Chondrocyte (in vitro differentiated cells): ENCODE results near the gene MCM3AP. TPM values are rescaled to one million over a fixed set of nuclear protein-coding genes. Genes with fewer than 3 reads are reported as not detected.

ENCODE experiments used
- DNase-seq: peaks from one replicate; pipeline ENCODE4 v3.0.0; 2021; ENCODE audit warnings: mixed read lengths, low spot score
- H3K27ac Mint-ChIP-seq: one replicate; pipeline ENCODE4 v1.8.0; 2021; ENCODE audit warnings: mild to moderate bottlenecking, moderate library complexity, mixed read lengths; ENCODE audit not compliant: unreplicated experiment
- H3K27me3 Mint-ChIP-seq: 2 replicates; pipeline ENCODE4 v1.8.0; 2021; ENCODE audit warnings: low read depth, mixed read lengths
- H3K36me3 Mint-ChIP-seq: 2 replicates; pipeline ENCODE4 v1.8.0; 2021; ENCODE audit warnings: low read depth, mixed read lengths
- H3K4me1 Mint-ChIP-seq: 2 replicates; pipeline ENCODE4 v1.8.0; 2021; ENCODE audit warnings: low read depth, mild to moderate bottlenecking, mixed read lengths
- H3K4me3 Mint-ChIP-seq: one replicate; pipeline ENCODE4 v1.8.0; 2021; ENCODE audit warnings: mild to moderate bottlenecking, moderate library complexity, mixed read lengths; ENCODE audit not compliant: unreplicated experiment
- H3K9me3 Mint-ChIP-seq: 2 replicates; pipeline ENCODE4 v1.8.0; 2021; ENCODE audit warnings: low read depth, mixed read lengths
- CTCF ChIP-seq: fragments of 200-600 bp; sonication (generic); IDR thresholded peaks from 2 replicates; pipeline ENCODE4 v1.5.0; 2021; ENCODE audit warnings: antibody characterized with exemption, mild to moderate bottlenecking, moderate library complexity
- total RNA-seq: library from RNA; stranded (reverse); gene quantifications from 3 replicates; pipeline ENCODE4 v1.2.1, GENCODE V29; 2021

Gene MCM3AP
- total RNA-seq, 1 donor from 2014 or later, result 86.4 TPM

GRCh38 chr21:46291561-46291960, 6.2 kb upstream of the MCM3AP start:
- no peak overlapping the region for H3K27ac Mint-ChIP-seq
- no peaks in the 10 kb centered on the region for H3K27me3 Mint-ChIP-seq
- H3K36me3 Mint-ChIP-seq, result peaks cover 4% of the 10 kb centered on the region

GRCh38 chr21:46289655-46290179, 4.3 kb upstream of the MCM3AP start:
- H3K4me1 Mint-ChIP-seq, result peaks cover 22% of the 10 kb centered on the region
- H3K9me3 Mint-ChIP-seq, result no peaks in the 10 kb centered on the region
- H3K4me3 Mint-ChIP-seq, result no peak overlapping the region
- H3K36me3 Mint-ChIP-seq, result peaks cover 4% of the 10 kb centered on the region
- no peak for TF ChIP-seq CTCF
- H3K27me3 Mint-ChIP-seq, result no peaks in the 10 kb centered on the region
- DNase-seq, result no peak
- no peak overlapping the region for H3K27ac Mint-ChIP-seq

More at GRCh38 chr21:46291561-46291960, 6.2 kb upstream of the MCM3AP start:
- H3K4me1 Mint-ChIP-seq, result peaks cover 27% of the 10 kb centered on the region
- no peak for TF ChIP-seq CTCF
- no peak for DNase-seq
- H3K4me3 Mint-ChIP-seq, result no peak overlapping the region
- H3K9me3 Mint-ChIP-seq, result no peaks in the 10 kb centered on the region

GRCh38 chr21:46287541-46287940, 2.1 kb upstream of the MCM3AP start:
- no peaks in the 10 kb centered on the region for H3K27me3 Mint-ChIP-seq
- H3K4me3 Mint-ChIP-seq, result peak overlapping the region; percentile 92

GRCh38 chr21:46286648-46287002, 1.2 kb upstream of the MCM3AP start:
- peaks cover 12% of the 10 kb centered on the region for H3K36me3 Mint-ChIP-seq
- DNase-seq, result no peak

More at GRCh38 chr21:46287541-46287940, 2.1 kb upstream of the MCM3AP start:
- Mint-ChIP-seq H3K9me3 (no peaks in the 10 kb centered on the region), H3K36me3 (peaks cover 12% of the 10 kb centered on the region), H3K27ac (no peak overlapping the region), H3K4me1 (peaks cover 40% of the 10 kb centered on the region)
- no peak for DNase-seq
- no peak for TF ChIP-seq CTCF

More at GRCh38 chr21:46286648-46287002, 1.2 kb upstream of the MCM3AP start:
- Mint-ChIP-seq H3K9me3 (no peaks in the 10 kb centered on the region), H3K27me3 (no peaks in the 10 kb centered on the region), H3K4me3 (peak overlapping the region; percentile 92), H3K27ac (peak overlapping the region; percentile 95), H3K4me1 (peaks cover 48% of the 10 kb centered on the region)
- no peak for TF ChIP-seq CTCF
